ENCODE measurements around the gene FUBP1. TPM values are rescaled to one million over a fixed set of nuclear protein-coding genes. Genes with fewer than 3 reads are reported as not detected.

The FUBP1 gene
- polyA plus RNA-seq, 1 of the 3 experiments (the other 2 are of a cell fraction), result 64.1 TPM

GRCh38 chr1:78005755-78006154 lies 26.9 kb upstream of the FUBP1 start (continued):
- TF ChIP-seq CTCF (IDR thresholded peaks at IDR 0.05) (no peak), FOXJ3 (CRISPR knock-in tag; IDR thresholded peaks at IDR 0.05) (no peak), NFIC (IDR thresholded peaks at IDR 0.05; ENCODE audit: borderline replicate concordance) (peak; percentile 92), GABPA (IDR thresholded peaks at IDR 0.05; ENCODE audit: low read depth) (no peak), PBX3 (IDR thresholded peaks at IDR 0.05) (peak; percentile 38; the same call in 1 of the 2 replicates), GATA2 (CRISPR knock-in tag; IDR thresholded peaks at IDR 0.05) (no peak), FOSL2 (IDR thresholded peaks at IDR 0.05; ENCODE audit: borderline replicate concordance, low read depth) (no peak; the same call in 1 of the 2 replicates), RFX5 (IDR thresholded peaks at IDR 0.05; ENCODE audit: low read length) (no peak), RXRA (IDR thresholded peaks at IDR 0.05; ENCODE audit: borderline replicate concordance, low read depth) (no peak), SIN3A (IDR thresholded peaks at IDR 0.05; ENCODE audit: borderline replicate concordance, low read depth, low read length) (no peak), FOXM1 (IDR thresholded peaks at IDR 0.05; ENCODE audit: low read depth) (no peak), EP300 (IDR thresholded peaks at IDR 0.05; ENCODE audit: borderline replicate concordance in 1 of 2, low read depth in 1 of 2, low read length in 1 of 2) (peak in 1 of 2 experiments; percentile 24; a peak in 1 of 4 replicates), MEF2A (IDR thresholded peaks at IDR 0.05; ENCODE audit: borderline replicate concordance, low read depth) (no peak), JUND (IDR thresholded peaks at IDR 0.05) (0 out of 2 replicates have a peak, but pooled peaks have one; percentile 33), REST (IDR thresholded peaks at IDR 0.05; ENCODE audit: low read depth, low read length) (no peak), ELF1 (IDR thresholded peaks at IDR 0.05) (no peak), SMC3 (IDR thresholded peaks at IDR 0.05; ENCODE audit: low read depth, low read length) (no peak)
